Measurements from ENCODE around the gene RNF217.
"Not testable (repeated sequence)": the region's sequence is repeated elsewhere in the genome, so short reads cannot be mapped to it uniquely, and the experiment has no call there.

Gene RNF217

DNA sequence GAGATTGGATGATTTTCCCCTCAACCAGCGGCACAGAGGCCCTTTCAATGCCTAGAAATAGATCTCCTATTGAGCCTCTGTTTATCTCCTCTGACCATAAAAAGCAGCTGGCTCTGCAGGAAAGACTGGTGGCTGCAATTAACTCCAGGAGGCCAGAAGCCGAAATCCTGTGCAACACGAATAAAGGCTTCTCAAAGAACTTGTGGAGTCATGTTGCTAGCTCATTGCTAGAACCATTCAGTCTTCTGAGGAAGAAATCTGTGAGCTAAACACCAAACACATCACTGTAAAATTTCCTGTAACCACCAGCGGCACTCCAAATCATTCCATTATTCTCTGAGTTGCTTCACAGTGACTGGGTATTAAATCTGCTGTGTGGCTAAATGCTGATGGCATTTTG is 142.2 kb downstream of the RNF217 start:
- no peak for DNase-seq

DNA sequence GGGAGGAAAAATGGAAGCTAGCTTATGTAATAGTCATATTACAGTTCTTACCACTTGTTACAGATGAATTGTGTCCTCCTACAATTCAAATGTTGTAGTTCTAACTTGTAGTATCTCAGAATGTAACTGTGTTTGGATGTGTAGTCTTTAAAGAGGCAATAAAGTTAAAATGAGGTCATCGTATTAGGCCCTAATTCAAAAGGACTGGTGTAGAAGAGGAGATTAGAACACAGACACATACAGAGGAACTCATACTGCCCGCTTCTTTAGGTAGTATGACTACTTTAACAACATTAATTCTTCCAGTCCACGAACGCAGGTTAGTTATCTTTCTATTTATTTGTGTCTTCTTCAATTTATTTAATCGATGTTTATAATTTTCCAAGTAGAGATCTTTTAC is 144.8 kb downstream of the RNF217 start:
- DNase-seq: no peak

DNA sequence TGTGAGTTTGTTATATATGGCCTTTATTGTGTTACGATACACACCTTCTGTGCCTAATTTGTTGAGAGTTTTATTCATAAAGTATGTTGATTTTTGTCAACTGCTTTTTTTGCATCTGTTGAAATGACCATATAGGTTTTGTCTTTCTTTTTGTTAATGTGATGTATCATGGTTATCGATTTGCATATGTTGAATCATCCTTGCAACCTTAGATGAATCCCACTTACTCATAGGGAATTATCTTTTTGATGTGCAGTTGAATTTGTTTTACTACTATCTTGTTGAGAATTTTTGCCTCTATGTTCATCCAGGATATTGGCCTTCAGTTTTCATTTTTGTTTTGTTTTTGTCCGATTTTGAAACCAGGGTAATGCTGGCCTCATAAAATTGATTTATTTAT is 145.7 kb downstream of the RNF217 start:
- no peak for DNase-seq

DNA sequence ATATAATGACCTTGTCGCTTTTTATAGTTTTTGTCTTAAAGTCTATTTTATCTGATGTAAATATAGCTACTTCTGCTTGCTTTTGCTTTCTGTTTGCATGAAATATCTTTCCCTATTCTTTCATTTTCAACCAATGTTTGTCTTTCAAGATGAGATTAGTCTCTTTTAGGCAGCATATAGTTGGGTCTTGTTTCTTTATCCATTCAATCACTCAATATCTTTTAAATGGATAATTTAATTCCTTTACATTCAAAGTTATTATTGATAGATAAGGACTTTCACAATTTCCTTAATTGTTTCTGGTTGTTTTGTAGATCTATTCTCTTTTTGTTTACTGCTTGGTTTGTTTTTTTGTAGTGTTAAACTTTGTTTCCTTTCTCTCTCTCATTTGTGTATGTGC is 147.8 kb downstream of the RNF217 start:
- no peak for DNase-seq

DNA sequence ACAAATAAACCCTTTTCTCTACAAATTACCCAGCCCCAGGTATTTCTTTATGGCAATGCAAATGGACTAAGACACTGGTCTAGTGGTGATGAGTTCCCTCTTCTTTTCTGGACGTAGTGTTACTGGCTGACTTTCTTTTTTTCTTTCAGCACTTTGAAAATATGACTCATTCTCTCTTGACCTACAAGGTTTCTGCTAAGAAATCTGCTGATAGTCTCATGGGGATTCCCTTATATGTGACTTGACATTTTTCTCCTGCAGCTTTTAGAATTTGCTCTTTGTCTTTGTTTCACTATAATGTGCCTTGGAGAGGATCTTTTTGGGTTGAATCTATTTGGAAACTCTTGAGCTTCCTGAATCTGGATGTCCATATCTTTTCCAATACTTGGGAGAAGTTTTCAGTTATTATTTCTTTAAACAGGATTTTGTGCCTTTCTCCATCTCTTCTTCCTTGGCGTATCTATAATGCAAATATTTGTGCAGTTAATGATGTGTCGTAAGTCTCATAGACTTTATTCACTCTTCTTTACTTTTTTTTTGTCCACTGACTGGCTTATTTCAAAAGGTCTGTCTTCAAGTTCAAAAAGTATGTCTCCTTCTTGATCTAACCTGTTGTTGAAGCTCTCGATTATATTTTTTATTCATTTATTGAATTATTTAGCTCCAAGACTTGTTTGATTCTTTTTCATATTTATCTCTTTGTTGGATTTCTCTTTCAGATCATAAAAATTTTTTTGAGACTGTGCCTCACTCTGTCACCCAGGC is 149.2 kb downstream of the RNF217 start:
- DNase-seq: no peak

DNA sequence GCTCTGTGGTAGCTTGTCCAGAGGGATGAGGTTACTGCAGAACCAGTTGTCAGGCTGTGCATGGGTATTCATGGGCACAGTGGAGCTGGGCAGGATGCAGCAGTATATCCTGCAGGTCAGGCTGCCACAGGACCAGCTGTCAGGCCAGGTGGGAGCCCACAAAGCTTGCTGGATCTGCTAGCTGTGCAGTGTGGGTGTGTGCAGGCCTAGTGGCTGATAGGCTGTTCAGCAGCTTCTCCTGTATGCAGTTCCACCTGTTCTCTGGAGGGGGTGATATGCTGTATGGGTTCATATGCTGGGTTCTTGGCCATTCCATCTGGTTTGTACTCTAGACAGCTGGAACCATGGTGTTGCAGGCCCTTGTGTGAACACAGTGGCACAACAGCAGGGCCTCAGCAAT is 150.7 kb downstream of the RNF217 start:
- no peak for DNase-seq

DNA sequence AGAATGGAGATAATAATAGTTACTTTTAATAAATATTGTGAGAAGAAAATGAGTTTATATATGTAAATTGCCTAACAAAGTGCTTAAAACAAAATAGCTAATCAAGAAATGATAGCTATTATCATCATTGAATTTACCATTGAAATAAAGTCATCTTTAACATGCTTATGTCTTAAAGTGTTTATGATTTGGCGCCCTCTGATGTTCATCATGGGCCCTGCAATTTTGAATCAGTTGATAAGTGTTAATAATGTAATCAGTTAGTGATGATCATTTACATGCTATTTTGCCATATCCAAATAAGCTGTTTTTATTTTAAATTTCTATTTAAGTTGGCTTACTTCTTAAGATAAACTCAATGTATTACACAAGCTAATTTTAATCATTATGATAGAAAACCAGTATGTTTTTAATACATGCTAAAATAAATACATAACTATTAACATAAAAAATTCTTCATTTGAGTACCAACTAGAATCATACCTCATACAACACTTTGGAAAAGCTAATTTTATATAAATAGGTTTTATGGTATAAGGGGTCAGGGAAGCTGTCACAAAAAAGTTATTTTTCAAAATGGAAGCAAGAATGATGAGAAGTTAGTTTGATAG is 152.1 kb downstream of the RNF217 start:
- peak; percentile 7 for DNase-seq

DNA sequence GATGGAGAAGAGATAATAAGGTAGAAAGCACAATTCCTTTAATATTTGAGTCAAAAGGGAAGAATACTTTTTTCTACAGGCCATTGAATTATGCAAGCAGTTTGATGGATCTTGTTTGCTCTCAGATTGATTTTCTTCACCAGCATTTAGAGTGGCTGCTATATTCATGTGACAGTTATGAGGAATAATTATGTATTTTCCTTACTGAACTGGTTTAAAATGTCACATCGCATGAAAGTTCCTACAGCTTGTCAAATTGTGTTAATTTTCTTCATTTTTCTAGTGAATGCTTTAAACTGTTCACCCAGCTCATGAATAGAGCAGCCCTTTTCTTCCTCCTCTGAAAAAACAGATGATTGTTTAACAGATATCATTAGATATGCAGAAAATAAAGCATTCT is 153.9 kb downstream of the RNF217 start:
- DNase-seq: no peak

DNA sequence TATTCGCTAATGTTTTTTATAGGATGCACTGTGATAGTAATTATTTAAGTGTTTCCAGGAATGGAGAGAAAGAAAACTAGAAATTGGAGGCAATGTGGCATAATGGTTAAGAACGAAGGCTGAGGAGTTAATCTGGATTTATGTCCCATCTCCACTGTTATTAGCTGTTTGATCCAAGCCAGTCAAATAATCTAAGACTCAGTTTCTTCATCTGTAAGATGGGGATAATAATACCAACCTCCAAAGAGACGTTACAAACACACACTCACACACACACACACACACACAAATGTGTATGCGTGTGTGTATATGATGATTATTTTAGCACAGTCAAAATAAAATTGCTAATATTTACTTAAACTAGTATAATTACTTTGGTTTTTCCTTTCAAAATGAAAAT is 154.5 kb downstream of the RNF217 start:
- DNase-seq: no peak

DNA sequence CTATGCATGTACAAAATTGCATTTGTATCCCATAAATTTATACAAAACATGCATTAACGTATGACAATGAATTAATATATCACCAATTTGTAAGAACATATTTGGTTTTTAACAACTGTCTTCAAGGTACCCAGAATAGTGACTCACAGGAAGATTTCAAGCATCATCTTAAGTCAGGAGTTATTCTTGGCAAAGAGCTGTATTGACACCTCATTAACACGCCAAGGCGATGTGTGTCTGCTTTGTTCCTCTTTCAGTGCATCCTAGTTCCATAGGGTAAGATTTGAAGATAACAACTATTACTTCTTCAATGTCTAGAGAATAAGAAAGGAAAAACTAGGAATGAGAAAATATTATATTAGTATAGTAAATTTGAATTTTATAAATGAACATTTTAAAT is 155.6 kb downstream of the RNF217 start:
- DNase-seq: no peak

DNA sequence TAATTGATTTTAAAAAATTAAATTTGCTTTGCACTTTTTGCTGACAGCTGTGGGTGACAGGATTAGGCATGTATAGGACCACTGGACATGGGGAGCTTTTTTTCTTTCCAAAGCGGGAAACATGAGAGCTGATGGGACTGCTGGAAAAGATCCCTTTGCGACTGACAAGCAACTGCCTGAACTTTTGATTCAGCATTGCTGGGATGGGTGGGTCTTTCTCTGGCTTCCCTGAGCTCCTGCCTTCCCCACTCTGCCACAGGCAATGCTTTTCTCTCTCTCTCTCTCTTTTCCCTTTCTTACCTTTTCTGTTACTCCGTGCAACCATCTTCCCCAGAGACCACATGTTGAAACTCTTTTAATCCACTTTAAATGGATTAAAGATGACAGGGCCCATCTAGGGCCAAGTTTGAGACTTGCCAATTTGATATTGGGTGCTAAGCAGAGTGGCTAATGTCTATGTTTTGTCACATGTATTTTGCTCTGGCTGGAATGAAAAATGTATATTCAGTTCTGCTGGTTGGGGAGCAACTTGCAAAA is 157.9 kb downstream of the RNF217 start:
- DNase-seq: no peak

DNA sequence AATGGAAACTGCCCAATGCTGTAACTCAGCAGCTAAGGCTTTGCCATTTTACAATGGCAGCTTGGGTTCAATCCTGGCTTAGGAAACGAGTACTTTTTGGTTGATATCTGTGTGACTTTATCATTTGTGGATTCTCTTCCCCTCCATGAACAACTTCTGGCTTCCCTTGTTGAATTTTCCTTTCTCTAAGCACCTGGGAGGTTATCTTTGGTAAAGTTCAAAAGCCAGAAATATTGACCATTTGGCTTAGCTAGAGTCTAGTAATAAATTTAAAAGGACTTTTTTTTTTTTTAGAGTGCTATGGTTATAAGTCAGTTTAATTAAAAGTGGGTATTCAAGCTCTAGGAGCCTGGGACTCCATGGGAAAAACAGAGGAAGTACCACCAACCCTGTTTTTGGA is 159.7 kb downstream of the RNF217 start:
- DNase-seq: no peak

DNA sequence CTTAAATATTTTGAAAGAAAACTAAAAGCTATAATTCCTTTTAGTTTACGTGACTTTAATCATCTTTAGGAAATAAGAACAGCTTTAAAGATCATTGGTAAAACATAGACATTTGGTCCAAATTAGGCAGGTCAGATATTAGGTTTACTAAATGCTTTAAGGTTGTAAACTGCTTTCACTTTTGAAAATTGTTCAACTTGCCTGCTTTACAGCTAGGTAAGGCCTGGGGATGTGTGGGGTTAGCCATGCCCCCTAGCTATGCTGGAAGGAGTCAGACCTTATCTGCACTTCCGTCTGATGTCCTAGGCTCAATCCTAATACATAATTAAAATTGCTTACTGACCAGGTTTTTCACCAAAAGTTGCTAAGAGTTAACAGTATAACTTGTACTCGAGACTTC is 160.8 kb downstream of the RNF217 start:
- DNase-seq: no peak

DNA sequence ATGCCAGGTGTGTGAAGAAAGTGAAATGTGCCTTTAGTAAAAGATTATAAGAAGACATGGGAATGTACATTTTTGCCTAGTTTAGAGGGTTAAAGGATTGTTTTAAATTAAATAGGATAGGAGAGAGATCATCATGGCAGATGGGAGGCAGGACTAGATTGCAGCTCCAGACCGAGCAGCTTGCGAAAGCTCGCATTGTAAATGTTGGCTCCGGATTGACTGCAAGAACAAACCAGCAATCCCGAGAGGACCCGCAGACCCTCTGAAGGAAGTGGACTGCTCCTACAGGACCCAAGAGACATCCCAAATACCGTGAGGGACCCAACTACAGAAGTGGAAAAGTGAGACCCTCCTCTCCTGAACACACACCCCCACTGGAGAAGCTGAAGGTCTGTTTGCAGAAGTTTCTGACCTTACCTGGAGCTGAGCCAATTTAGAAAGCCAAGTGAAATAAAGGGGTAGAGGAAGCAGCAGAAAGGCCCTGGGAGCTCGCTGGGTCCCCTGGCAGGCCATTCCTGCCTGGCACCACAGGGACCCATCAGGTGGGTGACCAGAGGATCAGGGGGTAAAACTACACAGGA is 161.3 kb downstream of the RNF217 start:
- no peak for DNase-seq

DNA sequence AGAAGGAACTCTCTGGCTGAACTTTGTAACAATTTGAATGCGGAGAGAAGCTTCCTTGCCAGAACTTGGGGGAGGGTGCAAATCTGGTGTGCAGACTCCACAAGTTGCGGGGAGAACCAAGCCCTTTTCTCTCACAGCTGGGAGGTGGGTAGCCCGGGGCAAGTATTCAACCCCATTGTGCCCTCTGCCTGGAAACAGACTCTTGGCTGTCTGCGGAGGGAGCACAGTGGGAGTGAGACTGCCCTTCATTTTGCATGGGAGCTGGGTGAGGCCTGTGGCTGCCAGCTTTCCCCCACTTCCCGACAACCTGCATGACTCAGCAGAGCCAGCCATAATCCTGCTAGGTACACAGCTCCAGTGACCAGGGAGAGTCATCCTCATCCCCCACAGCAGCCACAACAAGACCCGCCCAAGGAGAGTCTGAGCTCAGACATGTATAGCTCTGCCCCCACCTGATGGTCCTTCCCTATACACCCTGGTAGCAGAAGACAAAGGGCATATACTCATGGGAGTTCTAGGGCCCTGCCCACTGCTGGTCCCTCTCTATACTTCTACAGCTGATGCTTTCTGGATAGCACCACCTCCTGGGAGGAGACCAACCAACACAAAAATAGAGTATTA is 161.9 kb downstream of the RNF217 start:
- DNase-seq: no peak

DNA sequence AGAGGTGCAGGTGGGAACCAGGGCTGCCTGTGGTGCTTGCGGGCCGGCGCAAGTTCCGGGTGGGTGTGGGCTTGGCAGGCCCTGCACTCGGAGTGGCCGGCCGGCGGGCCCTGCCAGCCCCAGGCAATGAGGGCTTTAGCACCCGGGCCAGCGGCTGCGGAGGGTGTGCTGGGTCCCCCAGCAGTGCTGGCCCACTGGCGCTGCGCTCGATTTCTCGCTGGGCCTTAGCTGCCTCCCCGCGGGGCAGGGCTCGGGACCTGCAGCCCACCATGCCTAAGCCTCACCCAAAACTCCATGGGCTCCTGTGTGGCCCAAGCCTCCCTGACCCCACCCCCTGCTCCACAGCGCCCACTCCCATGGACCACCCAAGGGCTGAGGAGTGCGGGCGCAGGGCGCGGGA is 163.6 kb downstream of the RNF217 start:
- DNase-seq: not testable (repeated sequence)

DNA sequence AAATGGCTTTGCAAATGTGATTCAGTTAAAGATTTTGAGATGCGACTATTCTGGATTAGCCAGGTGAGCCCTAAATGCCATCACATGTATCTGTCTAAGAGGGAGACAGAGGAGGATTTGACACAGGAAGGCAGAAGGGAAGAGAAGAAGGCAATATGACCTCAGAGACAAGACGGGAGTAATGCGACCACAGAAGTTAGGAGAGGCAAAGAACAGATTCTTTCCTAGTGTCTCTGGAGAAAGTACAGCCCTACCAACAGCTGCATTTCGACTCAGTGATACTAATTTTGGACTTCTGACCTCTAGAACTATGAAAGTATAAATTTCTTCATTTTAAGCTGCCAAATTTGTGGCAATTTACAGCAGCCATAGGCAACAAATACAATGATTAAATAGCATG is 167.1 kb downstream of the RNF217 start:
- no peak for DNase-seq

DNA sequence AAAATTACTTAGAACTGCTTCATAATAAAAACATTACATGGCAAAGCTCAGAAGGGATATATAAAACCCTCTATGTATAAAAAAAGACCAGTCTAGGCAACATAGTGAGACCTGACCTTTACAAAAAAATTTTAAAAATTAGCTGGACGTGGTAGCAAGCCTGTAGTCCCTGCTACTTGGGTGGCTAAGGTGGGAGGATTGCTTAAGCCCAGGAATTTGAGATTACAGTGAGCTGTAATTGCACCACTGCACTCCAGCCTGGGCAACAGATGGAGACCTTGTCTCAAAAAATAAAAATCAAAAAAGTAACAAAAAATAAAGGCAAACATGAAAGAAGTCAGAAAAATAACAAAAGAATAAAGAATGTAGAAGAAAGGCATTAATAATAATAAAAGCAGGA is 169.8 kb downstream of the RNF217 start:
- no peak for DNase-seq

DNA sequence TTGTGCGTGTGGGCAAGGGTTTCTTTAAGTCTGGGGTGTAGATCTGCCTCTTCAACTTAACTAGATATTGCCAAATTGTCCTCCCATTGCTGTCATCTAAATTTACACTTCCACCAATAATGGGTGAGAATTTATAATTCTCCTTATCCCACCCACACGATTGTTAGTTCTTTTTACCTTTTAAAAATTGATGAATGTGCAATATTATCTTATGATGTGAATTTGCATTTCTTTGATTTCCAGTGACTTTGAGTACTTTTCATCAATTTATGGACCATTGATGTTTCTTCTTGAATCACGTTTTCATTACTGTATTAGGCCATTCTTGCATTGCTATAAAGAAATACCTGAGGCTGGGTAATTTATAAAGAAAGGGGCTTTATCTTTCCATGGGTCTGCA is 174.1 kb downstream of the RNF217 start:
- DNase-seq: no peak

DNA sequence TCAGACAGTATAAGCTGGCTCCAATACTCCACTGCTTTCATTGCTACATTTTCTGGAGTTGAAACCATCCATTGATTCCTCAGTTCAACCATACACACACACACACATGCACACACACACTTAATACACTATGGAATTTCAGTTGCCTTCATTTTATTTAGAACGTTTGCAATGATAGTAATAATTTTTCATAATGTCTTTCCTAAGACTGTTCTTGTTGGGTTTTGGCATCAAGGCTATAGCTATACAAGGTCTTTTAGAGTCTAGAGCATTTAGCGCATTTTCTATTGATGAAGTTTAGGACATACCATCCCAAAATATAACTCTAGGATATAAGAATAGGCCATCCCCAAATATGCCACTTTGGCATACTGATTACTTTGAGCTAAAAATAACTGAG is 175.8 kb downstream of the RNF217 start:
- DNase-seq: no peak

DNA sequence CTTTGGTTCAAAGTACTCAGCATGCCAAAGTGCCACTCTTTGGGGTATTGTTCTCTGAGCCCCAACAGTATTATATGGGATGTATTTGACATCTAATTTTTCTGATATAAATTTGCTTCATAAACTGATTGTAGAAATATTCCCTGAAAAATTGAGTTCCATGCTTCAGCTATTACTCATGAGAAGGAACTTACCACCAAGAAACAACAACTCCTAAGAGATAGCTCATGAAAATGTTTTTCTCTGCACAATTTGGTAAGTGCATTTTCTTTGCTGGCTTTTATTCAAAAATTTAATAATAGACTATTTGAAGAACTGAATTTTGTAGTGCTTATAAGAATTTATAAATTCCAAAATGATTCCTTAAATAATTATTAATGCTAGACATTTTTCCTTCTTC is 178.6 kb downstream of the RNF217 start:
- no peak for DNase-seq

Data from NCI-H526 treated with DMSO at 0.1 percent for 48 hours (cell line).